ENCODE data around the gene AFG1L. TPM values are rescaled to one million over a fixed set of nuclear protein-coding genes. Genes with fewer than 3 reads are reported as not detected.
A peak's percentile ranks its signal among the peaks of the same experiment; 100 is the strongest.
"Not testable (repeated sequence)": the region's sequence is repeated elsewhere in the genome, so short reads cannot be mapped to it uniquely, and the experiment has no call there.

AFG1L gene
- total RNA-seq, 1 donor from 2014 or later, result 4.3 TPM

DNA sequence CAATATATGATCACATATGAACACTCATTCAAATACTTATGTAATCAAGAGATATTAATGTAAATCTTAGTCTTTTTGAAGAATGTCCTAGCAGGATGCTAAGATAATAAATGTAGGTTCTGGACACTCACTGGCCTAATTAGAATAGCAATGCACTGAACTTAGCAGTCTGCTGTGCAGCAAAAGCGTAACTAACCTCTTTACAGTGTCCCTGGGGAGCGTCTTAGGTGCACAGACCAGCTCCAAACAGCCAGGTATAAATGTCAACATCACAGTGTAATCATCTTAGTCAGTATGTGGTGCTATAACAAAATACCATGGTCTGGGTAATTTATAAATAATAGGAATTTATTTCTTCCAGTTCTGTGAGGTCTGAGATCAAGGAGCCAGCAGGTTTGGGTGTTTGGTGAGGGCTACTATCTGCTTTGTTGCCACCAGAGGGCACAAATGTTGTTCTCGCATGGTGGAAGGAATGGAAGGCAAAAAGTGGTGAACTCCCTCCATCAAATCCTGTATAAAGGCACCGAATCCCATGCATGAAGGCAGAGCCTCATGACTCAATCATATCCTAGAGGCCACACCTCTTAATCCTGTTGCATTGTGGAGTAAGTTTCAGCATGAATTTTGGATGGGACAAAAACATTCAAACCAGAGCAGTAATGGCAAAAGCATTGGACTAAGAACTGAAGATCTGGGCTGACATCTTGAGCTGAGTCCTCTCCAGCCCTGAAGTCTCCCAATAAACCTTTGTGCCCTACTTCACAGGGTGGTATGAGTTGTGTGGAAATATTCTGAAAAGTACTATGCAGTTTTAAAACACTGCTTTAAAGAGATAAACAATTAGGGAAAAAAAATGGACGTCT, 224.1 kb downstream of the AFG1L start:
- DNase-seq (ENCODE audit: low spot score), result no peak

DNA sequence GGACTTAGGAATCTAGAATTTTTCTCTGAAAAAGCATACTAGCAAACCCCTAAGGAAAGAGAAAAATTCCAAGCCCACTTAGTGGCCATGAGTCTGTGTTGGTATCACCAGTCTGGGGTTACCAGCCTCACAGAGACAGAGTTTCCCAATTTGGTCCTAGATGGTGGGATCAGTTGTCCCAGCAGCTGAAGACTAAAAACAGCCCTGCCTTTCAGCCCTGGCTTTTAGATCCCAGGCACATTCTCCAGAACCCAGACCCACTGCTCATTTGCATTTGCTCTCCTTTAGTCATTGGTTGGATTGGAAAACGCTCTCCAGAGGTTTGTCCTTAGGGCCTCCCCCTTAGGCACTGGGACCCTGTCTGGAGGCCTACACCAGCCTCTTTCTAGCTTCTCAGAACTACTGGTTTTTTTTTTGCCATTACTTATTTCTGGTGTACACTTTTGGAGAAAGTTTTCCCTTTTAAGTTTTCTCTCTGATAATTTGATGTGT, 226.8 kb downstream of the AFG1L start:
- DNase-seq (ENCODE audit: low spot score), result no peak

DNA sequence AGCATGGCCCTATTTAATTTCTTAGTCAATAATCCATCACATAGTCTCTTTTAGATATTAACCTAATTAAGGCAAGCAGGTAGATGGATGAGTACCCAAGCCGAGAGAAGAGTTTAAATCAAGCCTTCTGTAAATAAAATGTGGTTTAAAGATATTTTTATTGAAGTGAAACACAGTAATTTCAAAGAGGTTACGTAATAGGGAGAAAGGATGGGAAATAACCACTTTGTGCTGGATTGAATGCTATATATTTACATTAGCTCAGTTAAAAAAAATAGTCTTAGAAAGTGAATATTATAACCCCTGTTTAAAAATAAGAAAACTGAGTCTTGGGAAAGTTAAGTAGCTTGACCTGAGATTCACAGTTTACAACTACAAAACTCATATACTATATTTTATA, 228.8 kb downstream of the AFG1L start:
- DNase-seq (ENCODE audit: low spot score), result no peak

DNA sequence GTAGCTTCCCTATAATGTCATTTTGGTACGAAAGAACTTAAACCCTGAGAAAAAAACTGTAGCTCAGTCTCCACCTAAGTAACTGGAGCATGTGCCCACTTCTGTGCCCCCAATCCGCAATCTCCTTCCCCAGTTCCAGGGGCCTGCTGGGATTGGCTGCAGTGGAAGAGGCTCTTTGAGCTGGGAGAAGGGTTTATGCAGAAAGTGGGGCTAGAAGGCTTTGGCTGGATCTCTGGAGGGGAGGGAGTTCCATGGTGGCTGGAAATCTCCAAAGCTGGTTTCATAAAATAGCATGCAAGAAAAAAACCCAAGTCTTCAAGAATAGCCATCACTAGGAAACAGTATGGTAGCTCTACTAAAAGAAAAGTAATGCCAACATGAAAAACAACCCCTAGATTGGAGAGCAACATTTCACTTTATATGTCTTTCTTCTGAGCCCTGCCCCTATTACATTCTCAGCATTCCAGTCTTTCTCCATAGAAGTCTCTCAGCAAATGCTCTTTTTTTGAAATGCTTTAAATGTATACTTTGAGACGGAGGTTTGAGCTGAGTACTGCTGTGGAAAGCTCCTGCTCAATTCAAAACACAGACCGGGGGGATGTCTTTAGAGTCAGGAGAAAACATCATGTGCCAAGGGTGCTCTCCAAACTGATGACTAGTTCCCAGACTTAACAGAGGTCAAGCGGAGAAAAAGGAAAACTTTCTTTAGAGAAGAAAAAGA, 229.8 kb downstream of the AFG1L start:
- peak; percentile 72 for DNase-seq (ENCODE audit: low spot score)

DNA sequence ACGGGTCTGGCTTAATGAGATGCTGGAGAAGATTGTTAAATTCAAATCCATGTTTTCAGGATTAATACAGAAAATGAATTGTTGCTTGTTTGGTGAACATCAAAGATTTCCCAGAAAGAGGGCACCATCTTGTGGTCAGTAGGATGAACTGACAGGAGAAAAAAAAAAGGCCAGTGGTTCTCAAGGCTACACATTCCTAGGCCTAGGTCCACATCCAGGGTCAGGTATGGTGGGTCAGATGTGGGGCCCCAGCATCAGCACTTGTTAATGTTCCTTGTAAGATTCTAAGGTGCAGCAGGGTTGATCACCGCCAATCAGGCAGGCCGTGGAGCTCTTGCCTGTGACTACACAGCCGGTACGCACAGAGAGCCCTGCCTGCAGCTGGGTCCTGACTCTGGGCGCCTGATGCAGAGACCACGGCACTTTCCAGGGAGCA, 231.9 kb downstream of the AFG1L start:
- peak; percentile 46 for DNase-seq (ENCODE audit: low spot score)

DNA sequence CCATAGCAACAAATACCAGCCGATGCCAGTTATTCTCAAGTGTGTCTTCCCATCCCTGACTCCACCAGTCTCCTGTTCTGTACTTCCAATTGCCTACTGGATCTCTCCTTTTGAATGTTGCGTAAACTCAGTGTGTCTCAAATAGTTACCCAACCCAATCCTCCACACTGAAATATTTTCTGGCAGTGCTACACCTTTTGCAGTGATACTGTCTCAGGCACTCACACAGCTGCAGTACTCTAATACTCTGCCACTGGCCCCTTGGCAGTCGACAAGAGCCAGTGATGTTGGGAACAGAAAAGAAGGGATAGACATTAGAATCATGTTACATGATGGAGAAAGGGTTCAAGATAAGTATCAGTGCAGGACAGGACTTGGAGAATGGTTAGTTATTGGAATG, 234.0 kb downstream of the AFG1L start:
- DNase-seq (ENCODE audit: low spot score), result no peak

DNA sequence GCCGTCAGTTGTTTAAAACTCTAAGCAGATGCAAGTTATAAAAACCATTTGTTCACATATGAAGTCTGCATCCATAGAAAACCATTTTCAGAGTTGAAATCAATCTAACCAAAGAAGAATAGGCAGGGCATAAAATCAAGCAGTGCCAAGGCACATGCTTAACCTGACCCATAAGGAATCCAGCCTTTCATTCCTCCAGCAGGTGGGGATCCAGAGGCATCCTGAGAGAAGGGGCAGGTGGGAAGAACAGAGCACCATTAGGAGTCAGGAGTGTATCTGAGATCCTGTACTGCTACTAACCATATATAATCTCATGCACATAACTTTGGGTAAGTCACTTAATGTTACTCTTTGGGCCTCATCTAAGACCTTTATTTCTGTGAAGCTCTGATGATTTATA, 236.5 kb downstream of the AFG1L start:
- DNase-seq (ENCODE audit: low spot score), result no peak

DNA sequence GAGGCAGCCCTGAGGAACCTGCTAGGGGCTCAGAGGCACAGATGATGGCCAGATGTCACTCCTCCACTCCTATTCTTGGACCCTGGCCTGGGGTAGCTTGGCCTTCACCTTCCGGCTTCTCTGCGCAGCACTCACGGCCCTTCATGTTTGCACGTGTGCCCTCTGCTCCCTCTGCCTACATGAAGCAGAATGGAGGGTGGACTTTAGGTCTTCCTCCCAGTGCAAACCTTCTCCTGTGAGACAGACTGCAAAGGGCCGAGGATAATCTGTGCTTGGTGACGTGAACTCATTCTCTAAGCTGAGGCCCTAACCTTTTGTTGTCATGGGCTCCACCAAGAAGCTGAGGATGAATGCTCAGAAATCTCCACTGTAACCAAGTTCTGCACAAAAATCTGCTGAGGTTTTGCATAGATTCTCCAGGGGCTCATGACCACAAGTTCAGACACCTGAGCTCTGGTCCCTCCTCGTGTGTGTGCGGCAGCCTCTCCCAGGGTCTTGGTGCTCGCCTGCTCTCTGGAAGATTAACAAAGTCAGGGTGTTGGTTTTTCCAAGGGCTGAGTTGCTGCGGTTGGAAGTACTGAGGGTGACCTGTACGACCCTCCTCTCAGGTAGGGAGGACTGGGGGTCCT, 240.4 kb downstream of the AFG1L start:
- DNase-seq (ENCODE audit: low spot score), result no peak

DNA sequence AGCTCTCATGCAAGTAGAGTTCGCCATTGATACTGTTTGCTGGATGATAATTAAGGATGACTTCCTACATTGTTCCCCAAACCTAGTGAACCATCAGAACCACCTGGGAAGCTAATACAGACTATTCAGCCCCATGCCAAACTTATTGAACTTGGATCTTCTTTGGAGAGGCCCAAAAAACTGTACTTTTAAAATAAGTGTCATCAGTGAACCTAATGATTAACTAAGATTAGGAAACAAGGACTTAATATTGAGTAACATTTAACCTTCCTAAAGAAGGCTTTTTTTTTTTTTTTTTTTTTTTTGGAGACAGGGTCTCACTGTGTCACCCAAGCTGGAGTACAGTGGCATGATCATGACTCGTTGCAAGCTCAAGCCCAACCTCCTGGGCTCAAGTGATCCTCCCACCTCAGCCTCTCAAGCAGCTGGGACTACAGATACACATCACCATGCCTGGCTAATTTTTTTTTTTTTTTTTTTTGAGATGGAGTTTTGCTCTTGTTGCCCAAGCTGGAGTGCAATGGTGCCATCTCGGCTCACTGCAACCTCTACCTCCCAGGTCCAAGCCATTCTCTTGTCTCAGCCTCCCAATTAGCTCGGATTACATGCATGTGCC, 241.2 kb downstream of the AFG1L start:
- DNase-seq (ENCODE audit: low spot score), result not testable (repeated sequence)

DNA sequence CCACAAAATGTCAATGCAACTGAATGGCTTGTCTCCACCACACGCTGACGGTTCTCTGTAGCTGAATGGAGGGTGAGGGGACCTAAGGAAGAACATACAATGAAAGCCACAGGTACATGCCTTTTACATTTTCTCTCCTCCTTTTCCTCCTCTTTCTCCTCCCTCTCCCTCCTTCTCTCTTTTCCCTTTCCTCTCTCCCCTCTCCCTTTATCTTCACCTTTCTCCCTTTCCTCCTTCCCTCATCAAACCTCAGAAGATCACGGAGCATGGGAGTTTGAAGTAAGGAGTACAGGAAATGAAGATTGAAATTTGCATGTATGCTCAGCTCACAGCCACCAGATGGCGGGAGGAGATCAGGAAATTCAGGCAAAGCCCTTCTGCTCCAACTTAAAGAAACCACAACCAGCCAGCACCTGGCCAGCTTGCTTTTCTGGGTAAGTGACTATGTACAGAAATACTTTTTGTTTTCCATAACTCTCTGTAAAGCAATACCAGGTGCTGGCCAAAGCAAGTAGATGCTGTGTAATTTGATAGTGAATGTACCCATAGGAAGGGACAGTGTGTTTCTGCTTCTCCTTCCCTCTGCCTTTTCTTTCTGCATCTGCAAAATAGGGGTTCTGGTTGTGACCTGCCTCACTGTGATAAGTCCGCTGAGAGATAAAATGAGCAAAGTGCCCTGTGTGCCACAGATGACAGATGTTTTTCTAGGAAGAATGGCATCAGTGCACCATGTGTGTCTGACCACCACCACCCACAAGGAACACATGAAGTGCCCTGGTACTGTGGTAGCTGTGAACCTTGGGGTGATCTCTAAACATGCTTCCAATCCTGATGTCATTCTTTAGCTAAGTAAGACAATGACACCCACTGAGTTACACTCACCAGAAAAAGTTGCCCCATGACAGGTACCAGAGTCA, 247.2 kb downstream of the AFG1L start:
- peak; percentile 85 for DNase-seq (ENCODE audit: low spot score)

DNA sequence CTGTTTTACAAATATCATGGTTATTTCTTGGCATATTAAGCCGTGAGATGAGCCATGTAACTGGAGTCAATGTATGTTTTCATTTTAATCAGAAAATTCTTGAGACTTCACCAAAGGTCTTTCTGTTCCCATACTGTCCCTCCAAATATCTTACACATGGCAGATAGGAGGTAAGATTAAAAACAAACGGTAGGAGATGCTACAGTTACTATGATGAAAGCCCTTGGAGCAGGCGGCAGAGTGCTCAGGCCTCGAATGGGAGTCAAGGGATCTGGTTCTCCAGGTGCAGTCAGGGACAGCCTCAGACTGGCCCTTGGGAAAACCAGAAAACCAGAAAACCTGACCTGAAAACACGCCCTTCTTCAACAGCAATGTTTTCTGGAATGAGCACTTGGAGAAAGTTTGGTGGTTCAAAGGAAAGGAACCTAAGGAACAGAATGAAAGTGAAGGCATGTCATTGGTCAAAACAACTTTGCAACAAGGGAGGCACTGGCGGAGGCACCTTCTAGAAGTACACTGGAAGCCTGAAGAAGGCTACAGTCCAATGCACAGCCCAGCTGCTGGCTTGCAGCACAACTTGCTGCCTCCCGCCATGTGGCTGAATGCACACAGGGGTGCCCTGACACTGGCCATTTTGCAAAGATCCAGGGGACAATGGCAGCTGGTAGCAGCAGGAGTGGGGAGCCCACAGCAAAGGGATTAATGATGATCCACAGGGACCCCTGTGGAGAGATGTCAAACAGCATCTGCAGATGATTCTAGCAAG, 248.5 kb downstream of the AFG1L start:
- no peak for DNase-seq (ENCODE audit: low spot score)

DNA sequence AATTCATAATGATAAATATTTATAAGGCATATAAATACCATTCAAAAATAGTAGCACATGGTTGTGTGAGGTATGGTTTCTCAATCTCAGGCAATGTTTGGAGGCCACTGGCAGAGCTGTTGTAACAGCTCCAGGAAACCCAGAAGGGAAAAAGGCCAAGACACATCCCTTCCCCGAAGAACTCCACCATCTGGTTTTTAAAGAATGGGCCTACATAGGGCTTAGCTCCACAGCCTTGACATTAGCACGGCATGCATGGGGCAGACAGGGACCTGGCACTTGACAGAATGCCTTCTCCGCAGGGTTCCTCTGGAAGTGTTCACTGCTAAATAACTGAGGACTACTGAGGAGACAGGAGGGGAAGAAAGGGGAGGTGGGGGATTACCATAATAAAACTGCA, 249.8 kb downstream of the AFG1L start:
- DNase-seq (ENCODE audit: low spot score), result no peak

DNA sequence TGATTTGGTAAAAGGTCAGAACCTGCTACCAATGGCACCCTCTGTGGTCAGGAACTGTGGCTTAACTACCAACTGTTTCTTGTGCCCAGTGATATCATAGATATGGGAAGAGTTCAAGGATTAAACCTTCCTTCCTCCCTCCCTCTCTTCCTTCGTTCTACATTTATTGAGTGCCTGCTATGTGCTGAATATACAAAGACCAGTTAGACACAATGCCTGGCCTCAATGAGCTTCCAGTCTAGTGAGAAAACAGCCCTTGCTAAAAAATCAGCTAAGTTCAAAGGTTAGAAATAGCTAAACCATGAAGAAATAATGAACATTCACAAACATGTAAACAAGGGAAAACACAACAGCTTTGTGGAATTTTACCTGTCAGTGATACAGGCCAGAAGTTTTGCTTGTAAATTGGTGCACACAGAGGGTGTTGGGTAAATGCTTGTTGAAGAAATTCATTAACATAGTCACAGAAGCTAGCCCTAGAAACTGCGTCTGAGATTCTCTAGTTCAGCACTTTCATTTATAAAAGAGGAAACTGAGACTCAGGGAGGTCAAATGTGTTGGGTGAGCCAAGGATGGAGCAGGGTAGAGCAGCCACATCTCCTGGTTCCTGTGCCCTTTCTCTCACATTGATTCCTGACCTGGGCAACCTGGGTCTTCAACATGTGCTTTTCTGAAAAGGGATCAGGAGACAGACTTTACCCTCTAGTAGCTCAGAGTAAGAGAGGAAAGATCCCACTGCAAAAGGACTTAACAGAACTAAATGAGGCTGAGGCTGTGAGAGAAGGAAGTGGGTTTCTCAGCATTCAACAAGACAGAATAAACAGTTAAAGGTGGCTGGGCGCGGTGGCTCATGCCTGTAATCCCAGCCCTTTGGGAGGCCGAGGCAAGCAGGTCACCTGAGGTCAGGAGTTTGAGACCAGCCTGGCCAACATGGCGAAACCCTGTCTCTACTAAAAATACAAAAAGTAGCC, 251.5 kb downstream of the AFG1L start:
- no peak for DNase-seq (ENCODE audit: low spot score)

DNA sequence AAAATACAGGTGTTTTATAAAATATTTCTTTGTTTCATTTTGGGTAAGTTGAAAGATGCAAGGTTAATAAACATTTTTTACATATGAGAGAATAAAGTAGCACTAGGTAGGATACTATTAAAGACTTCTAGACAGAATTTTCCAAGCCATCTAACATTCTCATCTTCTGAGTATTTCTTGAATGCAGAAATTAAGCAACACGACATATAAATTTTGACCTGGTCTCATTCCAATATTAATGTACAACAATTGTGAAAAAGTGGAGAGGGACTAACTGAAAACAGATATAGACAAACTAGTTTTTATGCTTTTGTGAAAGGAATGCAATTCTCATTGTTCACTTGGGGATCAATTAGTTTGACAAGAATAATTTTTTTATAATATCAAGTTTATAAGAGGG, 254.4 kb downstream of the AFG1L start:
- no peak for DNase-seq (ENCODE audit: low spot score)

DNA sequence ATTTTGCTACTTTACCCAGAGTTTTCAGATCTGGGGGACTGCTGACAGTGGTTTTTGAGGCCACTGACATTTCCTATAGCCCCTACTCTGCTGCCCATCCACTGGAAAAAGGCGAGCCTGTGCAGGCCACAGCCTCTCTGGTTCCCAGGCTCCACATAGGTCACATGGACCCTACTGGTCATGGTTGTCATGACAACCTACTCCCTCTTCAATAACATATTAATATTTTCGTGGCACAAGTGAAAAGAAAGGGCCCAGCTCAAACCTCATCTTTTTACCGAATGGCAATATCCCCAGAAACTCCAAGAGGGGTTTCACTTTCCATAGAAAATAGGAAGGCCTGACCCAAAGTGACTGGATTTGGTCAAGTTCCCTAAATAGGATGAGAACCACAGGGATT, 254.9 kb downstream of the AFG1L start:
- DNase-seq (ENCODE audit: low spot score), result no peak

DNA sequence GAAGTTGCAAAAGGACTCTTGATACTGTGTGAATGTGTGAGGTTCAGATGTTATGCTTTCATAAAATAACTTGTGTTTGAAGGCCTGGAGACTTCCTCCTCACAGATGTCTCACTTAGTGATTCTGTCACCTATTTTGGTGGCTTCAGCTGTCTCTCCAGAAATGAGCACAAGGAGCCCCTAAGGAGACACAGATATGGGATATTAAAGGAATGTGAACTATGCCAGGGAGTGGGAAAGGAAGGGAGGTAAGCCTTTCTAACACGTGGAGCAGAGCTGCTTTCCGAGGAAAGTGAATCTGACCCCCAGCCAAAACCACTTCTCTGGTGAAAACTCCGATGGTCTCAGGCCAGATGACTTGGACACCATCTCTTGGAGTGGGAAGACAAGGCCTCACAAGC, 255.4 kb downstream of the AFG1L start:
- no peak for DNase-seq (ENCODE audit: low spot score)

DNA sequence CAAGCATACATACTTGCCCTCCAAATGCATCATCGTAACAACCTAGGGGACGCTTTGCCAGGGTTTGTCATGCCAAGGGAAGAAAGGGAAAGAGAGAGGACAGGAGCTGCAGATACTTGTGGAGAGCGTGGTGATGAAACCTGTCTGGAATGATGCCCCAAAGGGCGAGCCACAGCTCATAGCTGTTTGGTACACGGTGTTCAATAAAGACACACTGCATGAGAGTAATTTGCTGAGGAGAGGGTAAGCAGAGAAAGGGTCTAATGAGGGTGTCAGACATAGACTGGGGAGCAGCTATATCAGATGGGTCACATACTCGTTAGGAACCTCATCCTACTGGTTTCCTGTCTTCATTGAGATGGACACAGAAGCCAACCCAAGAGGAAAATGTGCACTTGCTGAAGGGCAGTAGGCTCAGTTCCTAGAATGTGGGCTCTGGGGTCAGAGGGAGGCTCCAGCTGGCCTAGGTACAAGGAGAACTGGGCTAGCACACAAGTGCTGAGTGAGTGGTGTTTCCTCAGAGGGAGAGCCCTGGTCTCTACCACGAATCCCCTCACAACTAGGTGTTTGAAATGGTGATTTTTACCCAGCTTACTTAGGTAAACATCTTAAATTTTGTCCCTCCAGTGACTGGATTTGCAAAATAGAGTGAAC, 260.7 kb downstream of the AFG1L start:
- DNase-seq (ENCODE audit: low spot score), result no peak

DNA sequence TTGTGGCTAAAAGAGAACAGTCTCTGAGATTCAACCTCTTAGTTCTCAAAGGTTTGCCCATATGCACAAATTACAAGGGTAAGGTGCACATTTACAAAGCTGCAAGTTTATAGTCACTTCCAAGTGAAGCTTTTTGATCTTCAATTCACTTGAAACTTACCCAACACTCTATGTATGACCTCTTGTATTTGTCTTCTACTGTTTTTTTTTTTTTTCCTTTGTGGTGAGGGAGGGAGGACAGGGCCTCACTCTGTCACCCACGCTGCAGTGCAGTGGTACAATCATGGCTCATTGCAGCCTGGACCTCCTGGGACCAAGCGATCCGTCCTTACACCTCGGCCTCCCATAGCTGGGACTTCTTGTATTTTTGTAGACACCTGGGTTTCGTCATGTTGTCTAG, 261.4 kb downstream of the AFG1L start:
- no peak for DNase-seq (ENCODE audit: low spot score)
